ENCODE results near the gene DYNC2I2. TPM values are rescaled to one million over a fixed set of nuclear protein-coding genes. Genes with fewer than 3 reads are reported as not detected.

Gene DYNC2I2
- total RNA-seq, 2 donors from 2014 or later, result 66.1 to 80.1 TPM

DNA sequence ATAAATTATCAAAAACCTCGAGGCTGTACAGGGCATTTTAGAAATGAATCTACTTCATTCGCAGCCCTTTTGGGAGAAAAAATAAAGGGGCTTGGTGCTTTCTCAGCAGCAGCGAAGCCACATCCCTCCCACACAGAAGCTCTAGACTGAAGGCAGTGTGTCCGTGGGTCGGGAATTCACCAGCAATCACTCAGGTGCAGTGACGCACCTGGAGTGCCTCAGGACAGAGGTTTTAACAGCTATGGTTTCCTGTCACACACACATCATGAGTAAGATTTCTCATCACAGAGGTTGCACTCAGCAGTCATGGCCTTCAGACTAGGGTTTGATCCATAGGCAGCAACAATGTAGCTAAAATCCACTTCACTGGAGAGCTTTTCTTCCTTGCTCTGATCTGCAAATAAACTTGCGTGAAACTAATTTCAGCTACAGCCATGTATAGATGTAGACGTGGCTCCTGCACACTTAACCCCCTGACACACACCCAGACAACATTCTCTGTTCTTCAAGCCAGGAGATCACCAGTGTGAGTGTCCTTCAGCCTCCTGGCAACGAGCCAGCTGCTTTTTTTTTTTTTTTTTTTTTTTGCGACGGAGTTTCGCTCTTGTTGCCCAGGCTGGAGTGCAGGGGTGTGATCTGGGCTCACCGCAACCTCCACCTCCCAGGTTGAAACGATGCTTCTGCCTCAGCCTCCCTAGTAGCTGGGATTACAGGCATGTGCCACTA is 34.8 kb downstream of the DYNC2I2 start:
- TF ChIP-seq POLR2AphosphoS5 (IDR thresholded peaks at IDR 0.05), result no peak
- TF ChIP-seq POLR2A (IDR thresholded peaks at IDR 0.05), result no peak
- TF ChIP-seq, protein P1, sequence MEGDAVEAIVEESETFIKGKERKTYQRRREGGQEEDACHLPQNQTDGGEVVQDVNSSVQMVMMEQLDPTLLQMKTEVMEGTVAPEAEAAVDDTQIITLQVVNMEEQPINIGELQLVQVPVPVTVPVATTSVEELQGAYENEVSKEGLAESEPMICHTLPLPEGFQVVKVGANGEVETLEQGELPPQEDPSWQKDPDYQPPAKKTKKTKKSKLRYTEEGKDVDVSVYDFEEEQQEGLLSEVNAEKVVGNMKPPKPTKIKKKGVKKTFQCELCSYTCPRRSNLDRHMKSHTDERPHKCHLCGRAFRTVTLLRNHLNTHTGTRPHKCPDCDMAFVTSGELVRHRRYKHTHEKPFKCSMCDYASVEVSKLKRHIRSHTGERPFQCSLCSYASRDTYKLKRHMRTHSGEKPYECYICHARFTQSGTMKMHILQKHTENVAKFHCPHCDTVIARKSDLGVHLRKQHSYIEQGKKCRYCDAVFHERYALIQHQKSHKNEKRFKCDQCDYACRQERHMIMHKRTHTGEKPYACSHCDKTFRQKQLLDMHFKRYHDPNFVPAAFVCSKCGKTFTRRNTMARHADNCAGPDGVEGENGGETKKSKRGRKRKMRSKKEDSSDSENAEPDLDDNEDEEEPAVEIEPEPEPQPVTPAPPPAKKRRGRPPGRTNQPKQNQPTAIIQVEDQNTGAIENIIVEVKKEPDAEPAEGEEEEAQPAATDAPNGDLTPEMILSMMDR (IDR thresholded peaks at IDR 0.05), result no peak
- intact Hi-C loops (cut with DNase I), result no loop called here
- H3K9me3 ChIP-seq, result no peaks in the 10 kb centered on the region
- H3K27ac ChIP-seq, result no peak overlapping the region
- H3K4me1 ChIP-seq (replicated peaks), result no peaks in the 10 kb centered on the region
- 67% methylated on average over 14 of the region's 14 CpGs for WGBS
- no peaks in the 10 kb centered on the region for H3K27me3 ChIP-seq (replicated peaks; ENCODE audit: insufficient read depth)
- peaks cover 41 to 44% of the 10 kb centered on the region in 2 donors for H3K36me3 ChIP-seq
- no peak overlapping the region for H3K4me3 ChIP-seq
- DNase-seq (ENCODE audit: low spot score), result no peak

DNA sequence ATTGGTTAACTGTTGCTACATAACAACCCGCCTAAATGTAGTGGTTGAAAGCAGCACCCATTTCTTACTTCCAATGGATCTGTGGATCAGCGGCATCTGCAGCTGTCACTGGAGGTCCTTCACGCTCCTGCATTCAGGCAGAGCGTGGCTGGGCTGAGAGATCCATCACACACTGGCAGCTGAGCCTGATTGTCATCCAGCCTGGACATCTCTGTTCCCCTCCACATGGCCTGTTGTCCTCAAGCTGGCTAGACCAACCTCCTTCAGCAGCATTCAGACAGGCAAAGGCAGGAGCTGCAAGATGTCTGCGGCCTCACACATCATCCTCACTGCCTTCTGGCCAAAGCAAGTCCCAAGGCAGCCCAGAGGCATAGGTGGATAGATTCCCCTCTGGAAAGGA is 36.9 kb downstream of the DYNC2I2 start:
- intact Hi-C loops (cut with DNase I), result no loop called here
- H3K9me3 ChIP-seq, result no peaks in the 10 kb centered on the region
- H3K4me3 ChIP-seq, result no peak overlapping the region
- H3K36me3 ChIP-seq, result peaks cover 41% of the 10 kb centered on the region in 2 donors
- 93% methylated on average over 5 of the region's 5 CpGs for whole genome bisulfite sequencing
- H3K27me3 ChIP-seq (replicated peaks; ENCODE audit: insufficient read depth), result no peaks in the 10 kb centered on the region
- no peaks in the 10 kb centered on the region for H3K4me1 ChIP-seq (replicated peaks)
- no peak for TF ChIP-seq POLR2AphosphoS5 (IDR thresholded peaks at IDR 0.05)
- TF ChIP-seq, protein P1 (IDR thresholded peaks at IDR 0.05), result no peak
- TF ChIP-seq POLR2A (IDR thresholded peaks at IDR 0.05), result no peak
- H3K27ac ChIP-seq, result no peak overlapping the region
- no peak for DNase-seq (ENCODE audit: low spot score)

DNA sequence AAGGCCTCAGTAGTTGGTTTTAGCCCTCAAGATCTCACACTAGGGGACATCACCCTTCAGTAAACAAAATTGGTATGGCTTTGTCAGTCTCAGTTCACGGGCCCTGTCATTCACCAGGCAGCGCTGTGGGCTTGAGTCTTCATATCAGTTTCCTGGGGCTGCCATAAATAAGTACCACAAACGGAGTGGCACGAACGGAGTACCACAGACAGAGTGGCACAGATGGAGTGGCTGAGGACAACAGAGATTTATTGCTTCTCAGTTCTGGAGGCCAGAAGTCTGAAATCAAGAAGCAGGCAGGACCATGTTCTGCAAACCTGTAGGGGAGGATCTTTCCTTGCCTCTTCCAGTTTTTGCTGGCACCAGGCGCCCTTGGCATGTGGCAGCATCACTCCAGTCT is 37.5 kb downstream of the DYNC2I2 start:
- WGBS, result 95% methylated on average over 6 of the region's 6 CpGs

DNA sequence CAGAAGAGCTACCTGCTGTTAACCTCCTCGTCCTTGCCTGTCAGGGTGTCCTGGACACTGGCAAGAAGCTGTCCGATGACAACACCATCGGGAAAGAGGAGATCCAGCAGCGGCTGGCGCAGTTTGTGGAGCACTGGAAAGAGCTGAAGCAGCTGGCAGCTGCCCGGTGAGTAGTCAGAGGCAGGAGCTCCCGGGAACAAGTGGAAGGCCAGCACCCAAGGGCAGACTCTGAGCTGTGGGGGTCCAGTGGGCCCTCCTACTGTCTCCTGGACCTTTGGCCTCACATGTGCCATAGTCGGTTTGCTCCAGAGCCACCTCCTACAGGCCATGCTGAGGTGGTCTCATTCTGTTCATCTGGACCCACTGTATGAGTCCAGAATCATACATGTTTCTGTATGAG is 38.7 kb downstream of the DYNC2I2 start:
- H3K4me1 ChIP-seq (replicated peaks), result no peaks in the 10 kb centered on the region
- no peak overlapping the region for H3K27ac ChIP-seq
- H3K27me3 ChIP-seq (replicated peaks; ENCODE audit: insufficient read depth), result no peaks in the 10 kb centered on the region
- 88% methylated on average over 8 of the region's 8 CpGs for WGBS
- no peak overlapping the region for H3K4me3 ChIP-seq
- peaks cover 47 to 50% of the 10 kb centered on the region in 2 donors for H3K36me3 ChIP-seq
- TF ChIP-seq POLR2A (IDR thresholded peaks at IDR 0.05) (no peak), POLR2AphosphoS5 (IDR thresholded peaks at IDR 0.05) (no peak)
- TF ChIP-seq, protein P1 (IDR thresholded peaks at IDR 0.05), result no peak
- no peaks in the 10 kb centered on the region for H3K9me3 ChIP-seq
- intact Hi-C loops (cut with DNase I), result no loop called here
- no peak for DNase-seq (ENCODE audit: low spot score)

More for the DNA sequence above, 37.5 kb downstream of the DYNC2I2 start:
- Histone ChIP-seq H3K9me3 (no peaks in the 10 kb centered on the region), H3K36me3 (peaks cover 39 to 43% of the 10 kb centered on the region in 2 donors), H3K27me3 (replicated peaks; ENCODE audit: insufficient read depth) (no peaks in the 10 kb centered on the region), H3K4me1 (replicated peaks) (no peaks in the 10 kb centered on the region), H3K4me3 (no peak overlapping the region), H3K27ac (no peak overlapping the region)
- TF ChIP-seq POLR2AphosphoS5 (IDR thresholded peaks at IDR 0.05) (no peak), POLR2A (IDR thresholded peaks at IDR 0.05) (no peak)
- TF ChIP-seq, protein P1 (IDR thresholded peaks at IDR 0.05), result no peak
- intact Hi-C loops (cut with DNase I), result no loop called here
- DNase-seq (ENCODE audit: low spot score), result no peak

DNA sequence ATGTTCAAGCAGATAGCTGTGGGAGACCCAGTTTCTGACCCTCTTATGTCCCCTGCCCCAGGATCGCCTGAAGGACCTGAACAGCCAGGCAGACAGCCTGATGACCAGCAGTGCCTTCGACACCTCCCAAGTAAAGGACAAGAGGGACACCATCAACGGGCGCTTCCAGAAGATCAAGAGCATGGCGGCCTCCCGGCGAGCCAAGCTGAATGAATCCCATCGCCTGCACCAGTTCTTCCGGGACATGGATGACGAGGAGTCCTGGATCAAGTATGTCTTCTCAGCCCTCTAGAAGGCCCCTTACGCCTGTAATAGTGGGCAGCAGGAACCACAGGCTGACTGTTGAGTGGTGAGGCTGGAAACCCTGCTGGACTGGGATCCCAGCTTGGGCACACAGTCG is 41.1 kb downstream of the DYNC2I2 start:
- no peak overlapping the region for H3K4me3 ChIP-seq
- H3K4me1 ChIP-seq (replicated peaks), result no peaks in the 10 kb centered on the region
- H3K27me3 ChIP-seq (replicated peaks; ENCODE audit: insufficient read depth), result no peaks in the 10 kb centered on the region
- H3K27ac ChIP-seq, result no peak overlapping the region
- whole genome bisulfite sequencing, result 95% methylated on average over 12 of the region's 12 CpGs
- intact Hi-C loops (cut with DNase I), result no loop called here
- no peaks in the 10 kb centered on the region for H3K9me3 ChIP-seq
- peaks cover 50 to 61% of the 10 kb centered on the region in 2 donors for H3K36me3 ChIP-seq
- DNase-seq (ENCODE audit: low spot score), result no peak
- TF ChIP-seq, protein P1 (IDR thresholded peaks at IDR 0.05), result no peak
- no peak for TF ChIP-seq POLR2A (IDR thresholded peaks at IDR 0.05)
- no peak for TF ChIP-seq POLR2AphosphoS5 (IDR thresholded peaks at IDR 0.05)

All from prostate gland (tissue), 2 donors.